Chondrocyte (in vitro differentiated cells): Measurements from ENCODE around the gene IL21R. TPM values are rescaled to one million over a fixed set of nuclear protein-coding genes. Genes with fewer than 3 reads are reported as not detected.

Experiments used
- DNase-seq: peaks from one replicate; pipeline ENCODE4 v3.0.0; 2021; ENCODE audit warnings: mixed read lengths, low spot score
- H3K27ac Mint-ChIP-seq: one replicate; pipeline ENCODE4 v1.8.0; 2021; ENCODE audit warnings: mild to moderate bottlenecking, moderate library complexity, mixed read lengths; ENCODE audit not compliant: unreplicated experiment
- H3K27me3 Mint-ChIP-seq: 2 replicates; pipeline ENCODE4 v1.8.0; 2021; ENCODE audit warnings: low read depth, mixed read lengths
- H3K36me3 Mint-ChIP-seq: 2 replicates; pipeline ENCODE4 v1.8.0; 2021; ENCODE audit warnings: low read depth, mixed read lengths
- H3K4me1 Mint-ChIP-seq: 2 replicates; pipeline ENCODE4 v1.8.0; 2021; ENCODE audit warnings: low read depth, mild to moderate bottlenecking, mixed read lengths
- H3K4me3 Mint-ChIP-seq: one replicate; pipeline ENCODE4 v1.8.0; 2021; ENCODE audit warnings: mild to moderate bottlenecking, moderate library complexity, mixed read lengths; ENCODE audit not compliant: unreplicated experiment
- H3K9me3 Mint-ChIP-seq: 2 replicates; pipeline ENCODE4 v1.8.0; 2021; ENCODE audit warnings: low read depth, mixed read lengths
- CTCF ChIP-seq: fragments of 200-600 bp; sonication (generic); IDR thresholded peaks from 2 replicates; pipeline ENCODE4 v1.5.0; 2021; ENCODE audit warnings: antibody characterized with exemption, mild to moderate bottlenecking, moderate library complexity
- total RNA-seq: library from RNA; stranded (reverse); gene quantifications from 3 replicates; pipeline ENCODE4 v1.2.1, GENCODE V29; 2021

Gene IL21R
- total RNA-seq, 1 donor from 2014 or later = 2.2 TPM

DNA sequence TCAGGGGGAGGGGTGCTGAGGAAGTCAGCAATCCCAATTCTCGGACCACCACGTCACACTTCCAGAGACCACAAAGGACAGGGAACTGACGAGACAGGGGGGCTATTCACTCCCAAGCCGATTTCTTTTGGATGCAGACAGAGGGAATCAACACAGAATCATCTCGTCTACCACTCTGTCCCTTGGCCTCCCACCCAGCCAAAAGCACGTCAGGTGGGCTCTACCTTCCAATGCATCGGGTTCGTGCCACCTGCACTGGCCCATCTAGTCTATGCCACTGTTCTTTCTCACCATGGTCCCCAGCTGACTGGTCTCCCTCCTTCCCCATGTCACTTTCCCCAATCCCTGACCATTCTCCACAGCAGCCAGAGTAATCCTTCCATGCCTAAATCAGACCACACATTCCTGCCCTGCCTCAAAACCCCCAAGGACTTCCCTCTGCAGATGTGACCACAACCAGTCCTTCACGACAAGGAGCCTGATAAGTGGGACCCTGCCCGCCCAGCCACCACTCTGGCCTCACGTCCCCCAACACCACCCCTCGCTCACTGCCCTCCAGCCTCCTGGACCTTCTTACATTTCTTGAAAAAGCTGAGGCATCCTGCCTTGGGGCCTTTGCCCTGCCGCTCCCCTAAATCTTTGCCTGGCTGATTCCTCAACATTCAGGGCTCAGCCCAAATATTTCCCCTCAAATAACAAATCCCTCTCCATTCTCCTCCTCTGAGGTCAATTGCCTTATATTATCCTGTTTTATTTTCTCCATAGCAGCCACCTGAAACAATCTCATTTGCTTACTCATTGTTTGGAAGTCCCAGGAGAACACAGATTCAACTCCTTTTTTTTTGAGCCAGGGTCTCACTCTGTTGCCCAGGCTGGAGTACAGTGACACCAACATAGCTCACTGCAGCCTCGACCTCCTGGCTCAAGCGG lies 70.4 kb downstream of the IL21R start:
- H3K27ac Mint-ChIP-seq = peak overlapping the region; percentile 29
- H3K27me3 Mint-ChIP-seq = no peaks in the 10 kb centered on the region
- no peak overlapping the region for H3K4me3 Mint-ChIP-seq
- H3K36me3 Mint-ChIP-seq = peaks cover 67% of the 10 kb centered on the region
- peak; percentile 52 for DNase-seq
- peaks cover 34% of the 10 kb centered on the region for H3K4me1 Mint-ChIP-seq
- H3K9me3 Mint-ChIP-seq = peaks cover 4% of the 10 kb centered on the region
- no peak for TF ChIP-seq CTCF

DNA sequence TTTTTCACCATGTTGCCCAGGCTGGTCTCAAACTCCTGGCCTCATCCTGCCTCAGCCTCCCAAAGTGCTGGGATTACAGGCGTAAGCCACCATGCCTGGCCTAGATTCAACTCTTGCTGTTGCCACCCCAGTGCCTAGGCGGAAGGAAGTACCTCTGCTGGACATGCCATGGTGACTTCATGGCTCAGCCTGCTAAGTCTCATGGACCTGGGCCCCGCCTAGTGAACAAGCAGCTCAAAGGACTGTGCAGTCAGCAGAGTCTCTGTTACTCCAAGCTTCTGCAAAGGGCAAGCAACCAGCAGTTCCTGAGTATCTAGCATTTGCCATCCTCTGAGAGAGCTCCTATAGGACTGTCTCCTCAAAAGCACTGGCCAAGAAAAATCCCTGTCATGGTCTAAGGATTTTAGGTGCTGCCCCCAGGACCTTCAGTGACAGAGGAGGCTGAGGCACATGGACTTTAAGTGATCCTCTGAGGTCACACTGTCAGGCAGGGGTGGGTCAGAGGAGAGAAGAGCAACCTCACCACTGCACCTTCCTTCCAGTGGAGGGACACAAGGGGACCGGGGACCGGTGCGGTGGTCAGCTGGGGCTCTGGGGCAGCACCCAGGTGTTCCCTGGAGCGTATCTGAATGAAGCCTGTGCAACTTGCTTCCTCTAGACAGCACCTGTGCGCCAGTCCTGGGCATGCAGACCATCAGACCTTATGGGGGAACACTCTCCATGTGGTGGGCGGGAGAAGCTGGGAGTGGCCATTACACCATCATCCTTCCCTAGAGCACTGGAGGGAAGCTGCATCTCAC lies 71.3 kb downstream of the IL21R start:
- Mint-ChIP-seq H3K4me3 (no peak overlapping the region), H3K9me3 (no peaks in the 10 kb centered on the region), H3K4me1 (peaks cover 34% of the 10 kb centered on the region), H3K36me3 (peaks cover 60% of the 10 kb centered on the region), H3K27ac (no peak overlapping the region), H3K27me3 (no peaks in the 10 kb centered on the region)
- no peak for TF ChIP-seq CTCF
- peak; percentile 77 for DNase-seq

GRCh38 chr16:27474041-27474440 lies 72.1 kb downstream of the IL21R start:
- H3K4me1 Mint-ChIP-seq = peaks cover 34% of the 10 kb centered on the region
- no peak overlapping the region for H3K27ac Mint-ChIP-seq
- peak; percentile 53 for DNase-seq
- no peak for TF ChIP-seq CTCF
- H3K27me3 Mint-ChIP-seq = no peaks in the 10 kb centered on the region
- H3K36me3 Mint-ChIP-seq = peaks cover 60% of the 10 kb centered on the region
- H3K4me3 Mint-ChIP-seq = no peak overlapping the region
- no peaks in the 10 kb centered on the region for H3K9me3 Mint-ChIP-seq

GRCh38 chr16:27474921-27475320 lies 72.9 kb downstream of the IL21R start:
- Mint-ChIP-seq H3K36me3 (peaks cover 51% of the 10 kb centered on the region), H3K27ac (peak overlapping the region; percentile 92), H3K4me3 (no peak overlapping the region), H3K27me3 (no peaks in the 10 kb centered on the region), H3K9me3 (no peaks in the 10 kb centered on the region), H3K4me1 (peaks cover 34% of the 10 kb centered on the region)
- DNase-seq = peak; percentile 65
- no peak for TF ChIP-seq CTCF

- no peaks in the 10 kb centered on the region for H3K27me3 Mint-ChIP-seq
- H3K9me3 Mint-ChIP-seq = no peaks in the 10 kb centered on the region
- H3K4me1 Mint-ChIP-seq = peaks cover 32% of the 10 kb centered on the region
- peaks cover 49% of the 10 kb centered on the region for H3K36me3 Mint-ChIP-seq
- TF ChIP-seq CTCF = no peak
- no peak overlapping the region for H3K4me3 Mint-ChIP-seq
- DNase-seq = peak; percentile 63
- peak overlapping the region; percentile 92 for H3K27ac Mint-ChIP-seq
Measured at GRCh38 chr16:27475561-27475960, 73.6 kb downstream of the IL21R start.
